IMR-90 (cell line): ENCODE measurements around the gene ZNF433. TPM values are rescaled to one million over a fixed set of nuclear protein-coding genes. Genes with fewer than 3 reads are reported as not detected.

Source experiments
- ATAC-seq: fragments of 200-7000 bp; cut with Tn5 transposase; 2 replicates; pipeline ENCODE4 v1.9.1; 2020; ENCODE audit warnings: low read depth, mild to moderate bottlenecking, moderate library complexity
- BruUV-seq: library from RNA; stranded (reverse); fragments of 400-500 nt; replicated peaks from 2 replicates; lab custom pipeline; 2021; lab: Mats Ljungman, UMichigan
- CTCF ChIA-PET: fragments of 300-600 bp; formaldehyde crosslinking; extraction: SDS; loops from one replicate; lab custom pipeline; 2021; ENCODE audit warnings: antibody characterized with exemption; lab: Yijun Ruan, JAX
- POLR2A ChIA-PET: fragments of 300-600 bp; sonication (Branson Sonifier 250); formaldehyde crosslinking; loops from one replicate; lab custom pipeline; 2022; ENCODE audit warnings: antibody characterized with exemption; ENCODE audit not compliant: unreplicated experiment; lab: Charles Lee
- DNase-seq: peaks from one replicate; pipeline ENCODE4 v3.0.0; 2013
- H2AFZ ChIP-seq: replicated peaks from 2 replicates; pipeline ENCODE3; 2013; ENCODE audit warnings: low read length, mild to moderate bottlenecking; ENCODE audit not compliant: poor library complexity
- H2AK5ac ChIP-seq: 2 replicates; pipeline ENCODE4 v1.6.1; 2013; ENCODE audit warnings: low read depth, low read length, inconsistent platforms
- H2AK9ac ChIP-seq: replicated peaks from 2 replicates; pipeline ENCODE3; 2013; ENCODE audit warnings: mild to moderate bottlenecking, low read depth, low read length, moderate library complexity; ENCODE audit not compliant: poor library complexity
- H2BK120ac ChIP-seq: 2 replicates; pipeline ENCODE4 v1.6.1; 2013; ENCODE audit warnings: low read depth, low read length, inconsistent platforms
- H2BK15ac ChIP-seq: 3 replicates; pipeline ENCODE4 v1.6.1; 2013; ENCODE audit warnings: low read depth, low read length, inconsistent platforms
- H2BK20ac ChIP-seq: 2 replicates; pipeline ENCODE4 v1.6.1; 2013; ENCODE audit warnings: low read depth, mild to moderate bottlenecking, inconsistent platforms, low read length, moderate library complexity
- H2BK5ac ChIP-seq: 2 replicates; pipeline ENCODE4 v1.6.1; 2013; ENCODE audit warnings: mild to moderate bottlenecking, low read depth, low read length, inconsistent platforms; ENCODE audit not compliant: poor library complexity, severe bottlenecking
- H3K14ac ChIP-seq: replicated peaks from 2 replicates; pipeline ENCODE4 v1.6.1; 2013; ENCODE audit warnings: low read depth, low read length, inconsistent platforms
- H3K18ac ChIP-seq: 2 replicates; pipeline ENCODE4 v1.6.1; 2013; ENCODE audit warnings: low read depth, low read length, control low read depth
- H3K23ac ChIP-seq: 2 replicates; pipeline ENCODE4 v1.6.1; 2013; ENCODE audit warnings: low read depth, low read length, inconsistent platforms
- H3K27ac ChIP-seq: 2 replicates; pipeline ENCODE4 v1.5.1; 2013; ENCODE audit warnings: mild to moderate bottlenecking, control low read depth, low read length; ENCODE audit not compliant: insufficient read depth
- H3K27me3 ChIP-seq: 2 replicates; pipeline ENCODE4 v1.6.1; 2013; ENCODE audit warnings: low read length; ENCODE audit not compliant: control insufficient read depth, insufficient read depth
- H3K36me3 ChIP-seq: 2 replicates; pipeline ENCODE4 v1.6.1; 2013; ENCODE audit warnings: low read length, mixed read lengths; ENCODE audit not compliant: control insufficient read depth, insufficient read depth
- H3K4ac ChIP-seq: 2 replicates; pipeline ENCODE4 v1.6.1; 2013; ENCODE audit warnings: low read depth, low read length, inconsistent platforms
- H3K4me1 ChIP-seq: 2 replicates; pipeline ENCODE4 v1.6.1; 2013; ENCODE audit warnings: low read length, mixed read lengths; ENCODE audit not compliant: control insufficient read depth, insufficient read depth
- H3K4me2 ChIP-seq: 2 replicates; pipeline ENCODE4 v1.6.1; 2013; ENCODE audit warnings: low read depth, mild to moderate bottlenecking, control low read depth, low read length, moderate library complexity
- H3K4me3 ChIP-seq: 2 replicates; pipeline ENCODE4 v1.5.1; 2013; ENCODE audit warnings: low read depth, mild to moderate bottlenecking, control low read depth, low read length, moderate library complexity; ENCODE audit not compliant: insufficient read depth
- H3K56ac ChIP-seq: 2 replicates; pipeline ENCODE4 v1.6.1; 2013; ENCODE audit warnings: low read length, inconsistent platforms; ENCODE audit not compliant: insufficient read depth; ENCODE audit errors: extremely low read depth
- H3K79me1 ChIP-seq, 2 experiments: 2 replicates each; pipeline ENCODE4 v1.6.1; 2013; ENCODE audit warnings: low read length in 2 of 2, inconsistent platforms in 1 of 2, low read depth in 1 of 2
- H3K9ac ChIP-seq: 2 replicates; pipeline ENCODE4 v1.6.1; 2013; ENCODE audit warnings: low read depth, low read length, control low read depth
- H3K9me1 ChIP-seq: 2 replicates; pipeline ENCODE4 v1.6.1; 2013; ENCODE audit warnings: low read length, inconsistent platforms; ENCODE audit not compliant: insufficient read depth
- H3K9me3 ChIP-seq: 2 replicates; pipeline ENCODE4 v1.6.1; 2013; ENCODE audit warnings: low read length; ENCODE audit not compliant: control insufficient read depth, insufficient read depth
- H4K20me1 ChIP-seq: 2 replicates; pipeline ENCODE4 v1.6.1; 2013; ENCODE audit warnings: low read length, inconsistent platforms; ENCODE audit not compliant: insufficient read depth
- H4K5ac ChIP-seq: 2 replicates; pipeline ENCODE4 v1.6.1; 2013; ENCODE audit warnings: mild to moderate bottlenecking, low read depth, low read length, control low read depth
- H4K8ac ChIP-seq, 2 experiments: 2 replicates each; pipeline ENCODE4 v1.6.1; 2013; ENCODE audit warnings: low read depth in 2 of 2, low read length in 2 of 2, control low read depth in 1 of 2, inconsistent platforms in 1 of 2
- H4K91ac ChIP-seq: 2 replicates; pipeline ENCODE4 v1.6.1; 2013; ENCODE audit warnings: low read depth, low read length, inconsistent platforms; ENCODE audit not compliant: insufficient read depth
- FOS ChIP-seq: fragments of 150-350 bp; IDR thresholded peaks from 2 replicates; pipeline ENCODE4 v1.6.1; 2016; ENCODE audit warnings: low read depth, low read length
- WGBS, 2 experiments: methylation state at CpG; one replicate each; pipeline versions ENCODE4 v1.1.5 to v1.1.7; 2013; ENCODE audit warnings: missing lambda C conversion rate in 2 of 2; ENCODE audit not compliant: insufficient read length in 1 of 2; ENCODE audit errors: extremely low coverage in 2 of 2; 5-methylcytosine and 5-hydroxymethylcytosine counted together
- dilution Hi-C: fragments of 300-500 bp; cut with HindIII; formaldehyde crosslinking; loops from one replicate; pipeline ENCODE4 v1.14.3; 2018; ENCODE audit warnings: low sequenced_read_pairs; ENCODE audit not compliant: unreplicated experiment
- in situ Hi-C: fragments of 300-500 bp; cut with MboI; formaldehyde crosslinking; loops from 3 replicates; pipeline ENCODE4 v1.14.3; 2019; ENCODE audit warnings: low sequenced_read_pairs, inconsistent platforms, mixed read lengths
- intact Hi-C: fragments of 100-400 bp; cut with micrococcal nuclease; formaldehyde crosslinking; loops from 2 replicates; pipeline ENCODE4 v1.10.0; 2022
- polyA plus RNA-seq, 3 experiments: library from polyadenylated mRNA; depleted of rRNA; stranded (reverse); fragments of >200 nt; gene quantifications; 2 replicates each; pipeline ENCODE4 v1.2.3, GENCODE V29; 2012; ENCODE audit warnings: low replicate concordance in 1 of 3
- total RNA-seq: library from RNA; depleted of rRNA; stranded (reverse); fragments of >200 nt; gene quantifications from 2 replicates; pipeline ENCODE4 v1.2.3, GENCODE V29; 2012

Gene ZNF433
- total and polyA plus RNA-seq, 2 of the 4 experiments (the other 2 are of a cell fraction) = 3.5 to 11.1 TPM

GRCh38 chr19:11982526-11982925, 53.0 kb downstream of the ZNF433 start:
- Histone ChIP-seq H3K9me3 (peaks cover 41% of the 10 kb centered on the region), H3K79me1 (no peaks in the 10 kb centered on the region), H3K14ac (no peak overlapping the region), H3K23ac (no peak overlapping the region), H3K36me3 (peaks cover 1% of the 10 kb centered on the region; the same call in 1 of the 2 replicates), H4K8ac (no peak overlapping the region), H3K9me1 (no peaks in the 10 kb centered on the region), H3K4ac (no peak overlapping the region), H2BK5ac (no peak overlapping the region), H3K4me1 (no peaks in the 10 kb centered on the region), H2BK15ac (no peak overlapping the region), H2AFZ (no peak overlapping the region), H3K18ac (no peak overlapping the region), H3K4me2 (no peak overlapping the region), H2BK120ac (no peak overlapping the region), H4K91ac (no peak overlapping the region), H2BK20ac (no peak overlapping the region), H3K27me3 (no peaks in the 10 kb centered on the region), H4K5ac (no peak overlapping the region), H2AK5ac (no peak overlapping the region), H3K56ac (no peak overlapping the region), H3K9ac (no peak overlapping the region), H4K20me1 (no peaks in the 10 kb centered on the region), H3K4me3 (no peak overlapping the region), H3K27ac (no peak overlapping the region), H2AK9ac (no peak overlapping the region)
- ChIA-PET POLR2A (no interaction called here), CTCF (no interaction called here)
- no TSS peak for BruUV-seq
- in situ Hi-C loops (no loop called here), intact Hi-C loops (loop anchor here (10.0 kb wide), 1 partner anchor 308 kb away; no protein-coding TSS in a partner anchor), dilution Hi-C loops (no loop called here)
- WGBS, 2 experiments = 33% methylated on average over 1 of the region's 4 CpGs; no CpG with 5 or more reads in 1 of the 2 experiments
- DNase-seq (no peak), ATAC-seq (no peak)
- no peak for TF ChIP-seq FOS
